ENCODE data around the gene PSMD12.

The PSMD12 gene

GRCh38 chr17:67377488-67378453 lies 11.4 kb upstream of the PSMD12 start:
- DNase-seq (ENCODE audit: low read depth) = no peak
- H3K4me3 ChIP-seq (ENCODE audit: control insufficient read depth, low read depth, low read length) = peak overlapping the region; percentile 86
- TF ChIP-seq CTCF (IDR thresholded peaks at IDR 0.05; ENCODE audit: control insufficient read depth, insufficient read depth, low read depth, low read length, missing control alignments) = peak; percentile 24

- DNase-seq (ENCODE audit: low read depth) = no peak
- TF ChIP-seq CTCF (IDR thresholded peaks at IDR 0.05; ENCODE audit: control insufficient read depth, insufficient read depth, low read depth, low read length, missing control alignments) = no peak
These were observed 10.5 kb upstream of the PSMD12 start, which contains the start of gene PITPNC1 for GRCh38 chr17:67376737-67377487. PITPNC1 (plus strand) TSS chr17:67377281.

GRCh38 chr17:67376415-67376736 lies 10.0 kb upstream of the PSMD12 start:
- DNase-seq (ENCODE audit: low read depth) = no peak
- H3K4me3 ChIP-seq (ENCODE audit: control insufficient read depth, low read depth, low read length) = peak overlapping the region; percentile 86
- no peak for TF ChIP-seq CTCF (IDR thresholded peaks at IDR 0.05; ENCODE audit: control insufficient read depth, insufficient read depth, low read depth, low read length, missing control alignments)

More at GRCh38 chr17:67376737-67377487, 10.5 kb upstream of the PSMD12 start, which contains the start of gene PITPNC1:
- H3K4me3 ChIP-seq (ENCODE audit: control insufficient read depth, low read depth, low read length) = peak within 1 kb of the TSS; percentile 86

GRCh38 chr17:67375716-67376115 lies 9.3 kb upstream of the PSMD12 start:
- no peak for DNase-seq (ENCODE audit: low read depth)
- H3K4me3 ChIP-seq (ENCODE audit: control insufficient read depth, low read depth, low read length) = no peak overlapping the region
- TF ChIP-seq CTCF (IDR thresholded peaks at IDR 0.05; ENCODE audit: control insufficient read depth, insufficient read depth, low read depth, low read length, missing control alignments) = no peak

GRCh38 chr17:67375054-67375427 lies 8.7 kb upstream of the PSMD12 start:
- no peak for DNase-seq (ENCODE audit: low read depth)
- TF ChIP-seq CTCF (IDR thresholded peaks at IDR 0.05; ENCODE audit: control insufficient read depth, insufficient read depth, low read depth, low read length, missing control alignments) = no peak
- no peak overlapping the region for H3K4me3 ChIP-seq (ENCODE audit: control insufficient read depth, low read depth, low read length)

- no peak overlapping the region for H3K4me3 ChIP-seq (ENCODE audit: control insufficient read depth, low read depth, low read length)
- TF ChIP-seq CTCF (IDR thresholded peaks at IDR 0.05; ENCODE audit: control insufficient read depth, insufficient read depth, low read depth, low read length, missing control alignments) = peak; percentile 85
- DNase-seq (ENCODE audit: low read depth) = no peak
These were observed 8.1 kb upstream of the PSMD12 start for GRCh38 chr17:67374329-67375053.
